SK-N-SH (cell line): ENCODE measurements around the gene CCNL2. TPM values are rescaled to one million over a fixed set of nuclear protein-coding genes. Genes with fewer than 3 reads are reported as not detected.

Experiments used
- CTCF ChIA-PET: fragments of 300-600, 350-600 bp; formaldehyde crosslinking; extraction: SDS; loops from one replicate; lab custom pipeline; 2021; lab: Yijun Ruan, JAX
- POLR2A ChIA-PET: fragments of 350-600 bp; sonication (Branson Sonifier 250); formaldehyde crosslinking; extraction: SDS; loops from one replicate; lab custom pipeline; 2020; ENCODE audit warnings: antibody characterized with exemption, inconsistent platforms; lab: Yijun Ruan, JAX
- DNase-seq: peaks from one replicate; pipeline ENCODE4 v3.0.0; 2012
- H2AFZ ChIP-seq: fragments of 200-600 bp; sonication (generic); 2 replicates; pipeline ENCODE4 v1.8.1; 2016; ENCODE audit warnings: antibody characterized with exemption, mild to moderate bottlenecking, low read depth
- H3F3A ChIP-seq: fragments of 200-600 bp; sonication (generic); replicated peaks from 2 replicates; pipeline ENCODE3; 2016; ENCODE audit warnings: antibody characterized with exemption, mild to moderate bottlenecking; ENCODE audit not compliant: insufficient read depth
- H3K27ac ChIP-seq, 2 experiments: fragments of 200-500 bp in 1 of 2; fragments of 200-600 bp in 1 of 2; sonication (Bioruptor generic) in 1 of 2; sonication (generic), shearing (Covaris generic) in 1 of 2; 2 replicates each; pipeline versions ENCODE4 v1.5.1 to v1.6.1; 2014 to 2016; ENCODE audit warnings: low read depth in 2 of 2, inconsistent platforms in 1 of 2, low read length in 1 of 2, mild to moderate bottlenecking in 1 of 2, mixed read lengths in 1 of 2
- H3K27me3 ChIP-seq: fragments of 200-600 bp; sonication (generic), shearing (Covaris generic); 2 replicates; pipeline ENCODE4 v1.6.1; 2016; ENCODE audit warnings: mixed run types; ENCODE audit not compliant: insufficient read depth
- H3K36me3 ChIP-seq, 2 experiments: fragments of 200-500 bp in 1 of 2; fragments of 200-600 bp in 1 of 2; sonication (Bioruptor generic) in 1 of 2; sonication (generic) in 1 of 2; replicated peaks in 1 of 2; 2 replicates each; pipeline versions ENCODE3 to v1.5.1; 2014 to 2016; ENCODE audit warnings: low read length in 1 of 2, mild to moderate bottlenecking in 1 of 2; ENCODE audit not compliant: insufficient read depth in 2 of 2, control insufficient read depth in 1 of 2
- H3K4me1 ChIP-seq, 2 experiments: fragments of 200-500 bp in 1 of 2; fragments of 200-600 bp in 1 of 2; sonication (Bioruptor generic) in 1 of 2; sonication (generic), shearing (Covaris generic) in 1 of 2; 2 replicates each; pipeline versions ENCODE4 v1.5.1 to v1.6.1; 2014 to 2016; ENCODE audit warnings: low read depth in 1 of 2, low read length in 1 of 2, mixed run types in 1 of 2; ENCODE audit not compliant: insufficient read depth in 2 of 2, control insufficient read depth in 1 of 2
- H3K4me2 ChIP-seq: fragments of 200-600 bp; sonication (generic), shearing (Covaris generic); 2 replicates; pipeline ENCODE4 v1.6.1; 2017; ENCODE audit warnings: mixed run types
- H3K4me3 ChIP-seq, 2 experiments: fragments of 200-500 bp in 1 of 2; fragments of 200-600 bp in 1 of 2; sonication (Bioruptor generic) in 1 of 2; sonication (generic), shearing (Covaris generic) in 1 of 2; 2 replicates each; pipeline versions ENCODE4 v1.5.1 to v1.8.1; 2014 to 2016; ENCODE audit warnings: low read depth in 2 of 2, inconsistent platforms in 1 of 2, low read length in 1 of 2, mild to moderate bottlenecking in 1 of 2, mixed read lengths in 1 of 2, moderate library complexity in 1 of 2
- H3K79me2 ChIP-seq: fragments of 200-600 bp; sonication (generic); 2 replicates; pipeline ENCODE4 v1.8.1; 2017; ENCODE audit warnings: mild to moderate bottlenecking; ENCODE audit not compliant: insufficient read depth
- H3K9ac ChIP-seq: fragments of 200-600 bp; sonication (generic); 2 replicates; pipeline ENCODE4 v1.6.1; 2017; ENCODE audit warnings: mixed run types
- H3K9me2 ChIP-seq: fragments of 200-600 bp; sonication (generic); 2 replicates; pipeline ENCODE4 v1.6.1; 2017; ENCODE audit warnings: mixed run types
- H3K9me3 ChIP-seq: fragments of 200-600 bp; sonication (generic); 2 replicates; pipeline ENCODE4 v1.6.1; 2017; ENCODE audit warnings: mixed run types, mild to moderate bottlenecking, moderate library complexity
- H4K20me1 ChIP-seq: fragments of 200-600 bp; sonication (generic); 2 replicates; pipeline ENCODE4 v1.6.1; 2017; ENCODE audit warnings: mild to moderate bottlenecking, mixed run types; ENCODE audit not compliant: insufficient read depth
- JUND ChIP-seq: IDR thresholded peaks from 2 replicates; pipeline ENCODE4 v1.4.0; 2012
- NFIC ChIP-seq: IDR thresholded peaks from 2 replicates; pipeline ENCODE4 v1.4.0; 2012; ENCODE audit warnings: borderline replicate concordance
- RXRA ChIP-seq: IDR thresholded peaks from 2 replicates; pipeline ENCODE4 v1.4.0; 2012; ENCODE audit warnings: low read depth, mild to moderate bottlenecking, borderline replicate concordance
- TCF12 ChIP-seq: IDR thresholded peaks from 2 replicates; pipeline ENCODE4 v1.4.0; 2012
- YY1 ChIP-seq: IDR thresholded peaks from 2 replicates; pipeline ENCODE4 v1.4.0; 2012; ENCODE audit warnings: low read depth, mild to moderate bottlenecking
- WGBS: methylation state at CpG from one replicate; pipeline ENCODE4 v1.1.6; 2017; ENCODE audit warnings: low lambda C conversion rate; 5-methylcytosine and 5-hydroxymethylcytosine counted together
- polyA plus RNA-seq, 3 experiments: library from polyadenylated mRNA; depleted of rRNA; stranded (reverse); fragments of >200 nt; gene quantifications; 2 replicates each; pipeline ENCODE4 v1.2.3, GENCODE V29; 2012
- TF ChIP-seq, protein P1 (sequence below): IDR thresholded peaks from 2 replicates; pipeline ENCODE4 v1.4.0; 2012; ENCODE audit warnings: low read depth, borderline replicate concordance
- TF ChIP-seq, protein P2 (sequence below): fragments of 200-600 bp; sonication (generic); IDR thresholded peaks from 2 replicates; pipeline ENCODE4 v1.6.1; 2017; ENCODE audit warnings: antibody characterized with exemption, mild to moderate bottlenecking, moderate library complexity

CCNL2 gene
- polyA plus RNA-seq, 1 of the 3 experiments (the other 2 are of a cell fraction), result 362 TPM

DNA sequence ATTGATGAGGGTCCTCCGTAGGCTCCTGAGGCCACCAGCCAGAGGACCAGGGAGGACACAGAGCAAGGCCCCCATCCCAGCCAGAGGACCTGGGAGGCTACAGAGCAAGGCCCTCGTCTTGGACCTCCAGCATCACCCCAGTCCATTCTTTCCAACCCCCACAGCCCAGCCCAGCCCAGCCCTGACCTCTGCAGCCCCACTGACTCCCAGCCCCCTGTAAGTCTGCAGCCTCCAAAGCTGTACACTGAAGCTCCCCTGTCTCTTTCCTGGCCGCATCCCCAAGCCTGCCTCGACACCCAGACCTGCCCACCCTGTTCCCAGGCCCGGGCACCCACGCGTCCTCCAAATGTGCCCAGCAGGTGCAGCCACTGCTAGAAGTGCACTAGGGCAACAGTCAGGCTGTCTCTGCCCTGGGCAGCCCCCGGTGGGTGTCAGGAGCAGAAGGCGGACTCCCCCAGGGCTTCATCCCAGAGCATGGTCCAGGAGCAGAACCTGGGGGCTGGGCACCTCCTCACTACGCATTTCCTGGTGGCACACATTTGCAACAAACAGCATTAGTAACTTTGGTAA, 52.0 kb downstream of the CCNL2 start:
- ChIA-PET CTCF (interaction anchor here (0.8 to 4.8 kb wide), 7 partner anchors 12 to 224 kb away, joined by 3 to 34 read pairs (median 4); partner anchors contain the start of gene AURKAIP1), POLR2A (interaction anchor here (1.1 to 2.0 kb wide), 2 partner anchors 28 to 67 kb away, joined by 3 to 7 read pairs; partner anchors contain the start of gene AURKAIP1)

DNA sequence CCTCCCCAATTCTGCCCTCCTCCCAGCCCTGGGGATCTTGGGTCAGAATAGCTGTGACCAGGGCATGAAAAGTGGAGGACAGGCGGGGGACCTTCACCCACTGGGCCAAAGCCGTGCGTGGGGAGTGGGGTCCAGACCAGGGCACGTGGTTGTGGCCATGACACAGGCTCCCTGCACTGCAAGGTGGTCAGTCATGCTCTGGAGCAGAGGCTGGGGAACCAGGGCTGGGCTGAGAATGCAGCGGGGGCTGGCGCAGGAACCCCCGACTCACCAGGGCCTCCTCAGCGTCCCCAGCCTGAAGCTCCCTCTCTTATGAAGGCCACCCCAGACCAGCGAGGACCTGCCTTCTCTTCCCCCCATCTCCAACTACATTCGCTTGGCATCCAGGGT, 52.6 kb downstream of the CCNL2 start:
- no peak overlapping the region for H3K4me3 ChIP-seq
- no peaks in the 10 kb centered on the region for H3K9me2 ChIP-seq
- H3K4me2 ChIP-seq, result peak overlapping the region; percentile 89; the same call in 1 of the 2 replicates
- DNase-seq, result no peak
- 87% methylated on average over 4 of the region's 10 CpGs for WGBS
- no peaks in the 10 kb centered on the region for H3K27me3 ChIP-seq
- no peak overlapping the region for H3K27ac ChIP-seq
- no peaks in the 10 kb centered on the region for H3K36me3 ChIP-seq
- no peaks in the 10 kb centered on the region for H3F3A ChIP-seq
- TF ChIP-seq, protein P1, sequence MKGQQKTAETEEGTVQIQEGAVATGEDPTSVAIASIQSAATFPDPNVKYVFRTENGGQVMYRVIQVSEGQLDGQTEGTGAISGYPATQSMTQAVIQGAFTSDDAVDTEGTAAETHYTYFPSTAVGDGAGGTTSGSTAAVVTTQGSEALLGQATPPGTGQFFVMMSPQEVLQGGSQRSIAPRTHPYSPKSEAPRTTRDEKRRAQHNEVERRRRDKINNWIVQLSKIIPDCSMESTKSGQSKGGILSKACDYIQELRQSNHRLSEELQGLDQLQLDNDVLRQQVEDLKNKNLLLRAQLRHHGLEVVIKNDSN, result no peak
- TF ChIP-seq, protein P2, sequence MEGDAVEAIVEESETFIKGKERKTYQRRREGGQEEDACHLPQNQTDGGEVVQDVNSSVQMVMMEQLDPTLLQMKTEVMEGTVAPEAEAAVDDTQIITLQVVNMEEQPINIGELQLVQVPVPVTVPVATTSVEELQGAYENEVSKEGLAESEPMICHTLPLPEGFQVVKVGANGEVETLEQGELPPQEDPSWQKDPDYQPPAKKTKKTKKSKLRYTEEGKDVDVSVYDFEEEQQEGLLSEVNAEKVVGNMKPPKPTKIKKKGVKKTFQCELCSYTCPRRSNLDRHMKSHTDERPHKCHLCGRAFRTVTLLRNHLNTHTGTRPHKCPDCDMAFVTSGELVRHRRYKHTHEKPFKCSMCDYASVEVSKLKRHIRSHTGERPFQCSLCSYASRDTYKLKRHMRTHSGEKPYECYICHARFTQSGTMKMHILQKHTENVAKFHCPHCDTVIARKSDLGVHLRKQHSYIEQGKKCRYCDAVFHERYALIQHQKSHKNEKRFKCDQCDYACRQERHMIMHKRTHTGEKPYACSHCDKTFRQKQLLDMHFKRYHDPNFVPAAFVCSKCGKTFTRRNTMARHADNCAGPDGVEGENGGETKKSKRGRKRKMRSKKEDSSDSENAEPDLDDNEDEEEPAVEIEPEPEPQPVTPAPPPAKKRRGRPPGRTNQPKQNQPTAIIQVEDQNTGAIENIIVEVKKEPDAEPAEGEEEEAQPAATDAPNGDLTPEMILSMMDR, result no peak
- TF ChIP-seq JUND, result no peak
- TF ChIP-seq RXRA, result no peak
- no peak for TF ChIP-seq NFIC
- no peak for TF ChIP-seq TCF12
- no peak for TF ChIP-seq YY1
- POLR2A ChIA-PET, result interaction anchor here (1.1 kb wide), 1 partner anchor 67 kb away, joined by 3 read pairs; no protein-coding TSS in a partner anchor
- CTCF ChIA-PET, result interaction anchor here (1.0 to 4.8 kb wide), 4 partner anchors 8 to 224 kb away, joined by 3 to 34 read pairs (median 7); no protein-coding TSS in a partner anchor
- peaks cover 47% of the 10 kb centered on the region for H3K79me2 ChIP-seq
- peaks cover 0 to 22% of the 10 kb centered on the region in 2 experiments; a peak in 1 of 4 replicates for H3K4me1 ChIP-seq
- H2AFZ ChIP-seq, result no peak overlapping the region
- peaks cover 45% of the 10 kb centered on the region for H4K20me1 ChIP-seq
- no peak overlapping the region for H3K9ac ChIP-seq
- no peaks in the 10 kb centered on the region for H3K9me3 ChIP-seq

More for the DNA sequence above, 52.0 kb downstream of the CCNL2 start:
- no peak overlapping the region for H3K27ac ChIP-seq
- peak overlapping the region; percentile 89 for H3K4me2 ChIP-seq
- H3K36me3 ChIP-seq, result no peaks in the 10 kb centered on the region
- peak overlapping the region; percentile 64 to 87; a peak in 2 of 4 replicates for H3K4me3 ChIP-seq
- peaks cover 45% of the 10 kb centered on the region for H4K20me1 ChIP-seq
- H3K9ac ChIP-seq, result no peak overlapping the region
- DNase-seq, result no peak
- no peak for TF ChIP-seq YY1
- WGBS, result 79% methylated on average over 5 of the region's 10 CpGs
- no peaks in the 10 kb centered on the region for H3K9me2 ChIP-seq
- peaks cover 2% of the 10 kb centered on the region for H3F3A ChIP-seq
- no peaks in the 10 kb centered on the region for H3K27me3 ChIP-seq
- peaks cover 47% of the 10 kb centered on the region for H3K79me2 ChIP-seq
- no peak overlapping the region for H2AFZ ChIP-seq
- no peaks in the 10 kb centered on the region for H3K9me3 ChIP-seq
- H3K4me1 ChIP-seq, result peaks cover 0 to 27% of the 10 kb centered on the region in 2 experiments; a peak in 1 of 4 replicates
